GM19043 (cell line): Measurements from ENCODE around the gene RAC3.
"Not testable (repeated sequence)": the region's sequence is repeated elsewhere in the genome, so short reads cannot be mapped to it uniquely, and the experiment has no call there.

ENCODE experiments used
- ATAC-seq: cut with Tn5 transposase; IDR thresholded peaks from one replicate; pipeline ENCODE4 v1.9.1; 2021; ENCODE audit warnings: low read depth; ENCODE audit not compliant: unreplicated experiment

Gene RAC3

DNA sequence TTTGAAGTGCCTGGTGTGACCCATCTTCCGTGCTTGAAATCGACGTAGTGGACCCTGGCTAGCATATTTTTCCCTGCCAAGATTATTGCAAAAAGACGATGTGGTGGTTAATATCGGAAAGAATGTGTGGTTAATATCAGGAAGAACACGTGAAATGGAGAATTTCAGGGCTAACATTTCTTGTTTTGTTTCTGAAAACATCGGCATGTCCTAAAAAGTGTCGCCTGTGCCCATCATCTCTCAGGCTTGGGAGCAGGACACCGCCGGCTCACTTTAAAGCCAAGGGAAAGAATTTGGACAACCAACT, 6.4 kb downstream of the RAC3 start:
- ATAC-seq, result no peak

DNA sequence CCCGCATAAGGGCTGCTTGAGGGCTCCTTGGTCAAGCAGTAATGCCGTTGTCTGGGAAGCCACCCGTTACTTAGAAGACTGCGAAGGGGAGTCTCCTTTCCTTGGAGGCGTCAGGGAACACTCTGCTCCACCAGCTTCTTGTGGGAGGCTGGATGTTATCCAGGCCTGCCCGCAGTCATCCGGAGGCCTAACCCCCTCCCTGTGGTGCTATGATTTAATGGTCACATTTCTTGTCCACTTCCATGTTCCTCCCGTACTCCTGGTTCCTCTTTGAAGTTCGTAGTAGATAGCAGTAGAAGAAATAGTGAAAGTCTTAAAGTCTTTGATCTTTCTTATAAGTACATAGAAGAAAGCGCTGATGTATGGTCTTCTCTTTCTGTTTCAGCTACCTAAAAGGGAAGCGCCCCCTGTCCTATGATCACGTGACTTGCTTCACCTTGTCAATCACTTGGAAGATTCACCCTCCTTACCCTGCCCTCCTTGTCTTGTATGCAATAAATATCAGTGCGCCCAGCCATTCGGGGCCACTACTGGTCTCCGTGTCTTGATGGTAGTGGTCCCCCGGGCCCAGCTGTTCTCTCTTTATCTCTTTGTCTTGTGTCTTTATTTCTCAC, 7.4 kb downstream of the RAC3 start:
- ATAC-seq, result not testable (repeated sequence)

DNA sequence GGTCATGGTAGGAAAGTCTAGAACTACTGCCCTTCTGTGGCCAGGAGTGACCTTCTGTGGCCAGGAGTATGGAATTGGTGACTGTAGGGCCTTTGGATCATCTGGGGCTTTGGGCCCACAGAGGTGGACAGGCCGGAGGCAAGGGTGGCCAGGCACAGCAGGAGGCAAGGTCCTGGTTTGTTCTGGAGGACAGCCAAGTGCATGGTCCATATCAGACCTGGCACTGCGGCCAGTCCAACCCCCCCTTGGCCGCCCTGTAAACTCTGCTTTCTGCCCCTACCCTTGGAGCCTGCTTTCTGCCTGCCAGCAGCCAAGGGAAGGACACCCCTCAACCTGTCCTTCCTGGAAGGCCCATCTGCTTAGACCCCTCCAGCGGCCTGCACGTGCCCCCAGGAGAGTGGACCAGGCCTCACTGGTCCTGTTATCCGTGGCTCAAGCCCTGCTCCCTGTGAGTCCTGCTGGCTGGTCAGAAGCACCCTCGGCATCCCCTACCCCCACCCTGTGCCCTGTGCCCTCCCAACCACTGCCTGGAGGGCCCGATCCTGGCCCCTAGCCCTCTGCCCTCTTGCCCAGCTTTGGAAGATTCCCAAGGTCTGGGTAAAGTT, 8.3 kb downstream of the RAC3 start:
- ATAC-seq, result no peak

DNA sequence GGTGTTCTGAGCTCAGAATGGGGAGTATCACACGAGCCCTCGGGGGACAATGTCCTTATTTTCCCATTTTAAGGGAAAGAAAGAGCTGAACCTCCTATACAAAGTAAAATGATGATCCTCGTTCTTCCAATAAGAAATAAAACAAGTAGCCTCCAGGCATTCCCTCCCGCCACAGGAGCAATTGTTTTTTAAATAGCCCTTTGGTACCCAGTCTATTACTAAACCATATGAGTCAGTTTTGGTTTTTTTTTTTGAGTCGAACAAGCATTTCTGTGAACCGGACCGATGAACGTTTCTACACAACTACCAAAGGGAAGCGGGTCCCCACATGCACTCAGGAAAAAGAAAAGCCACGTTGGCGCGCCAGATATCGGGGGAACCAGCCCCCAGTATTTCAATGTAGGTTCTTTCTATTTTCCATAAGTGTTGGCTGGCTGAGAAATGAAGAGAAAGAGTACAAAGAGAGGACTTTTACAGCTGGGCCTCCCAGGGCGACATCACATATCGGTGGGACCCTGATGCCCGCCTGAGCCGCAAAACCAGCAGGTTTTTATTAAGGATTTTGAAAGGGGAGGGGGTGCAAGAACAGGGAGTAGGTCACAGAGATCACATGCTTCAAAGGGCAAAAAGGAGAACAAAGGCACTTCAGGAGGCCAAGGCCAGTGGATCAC, 9.8 kb downstream of the RAC3 start:
- no peak for ATAC-seq

DNA sequence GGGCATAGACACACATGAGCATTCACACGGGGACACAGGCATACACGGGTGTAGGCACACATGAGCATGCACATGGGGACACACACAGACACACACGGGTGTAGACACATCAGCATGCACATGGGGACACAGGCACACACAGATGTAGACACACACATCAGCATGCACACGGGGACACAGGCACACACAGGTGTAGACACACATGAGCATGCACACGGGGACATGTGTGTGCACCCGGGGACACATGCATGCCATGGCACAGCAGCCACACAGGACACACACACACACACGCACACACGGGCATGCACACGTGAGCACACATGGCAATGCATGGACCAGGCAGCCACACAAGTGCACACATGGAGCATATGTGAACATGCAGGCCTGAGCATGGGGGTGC, 11.2 kb downstream of the RAC3 start:
- no peak for ATAC-seq

DNA sequence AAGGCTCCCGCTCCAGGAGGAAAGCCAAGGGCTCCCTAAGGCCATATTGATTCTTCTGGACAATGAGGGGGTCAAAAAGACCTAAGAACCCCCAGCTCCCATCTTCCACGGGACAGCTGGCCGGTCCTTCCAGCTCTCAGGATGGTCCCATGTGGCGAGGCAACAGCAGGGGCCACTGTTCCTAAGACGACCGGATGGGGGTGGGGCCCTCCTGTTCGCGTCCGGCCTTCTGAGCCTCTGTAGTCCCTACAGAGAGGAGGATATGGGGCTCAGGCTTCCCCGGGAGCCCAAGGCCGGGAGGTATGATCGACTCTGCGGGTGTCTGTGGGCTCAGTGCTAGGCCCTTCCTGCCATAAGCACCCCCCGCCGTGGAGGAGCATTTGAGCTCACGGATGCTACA, 12.0 kb downstream of the RAC3 start:
- no peak for ATAC-seq

DNA sequence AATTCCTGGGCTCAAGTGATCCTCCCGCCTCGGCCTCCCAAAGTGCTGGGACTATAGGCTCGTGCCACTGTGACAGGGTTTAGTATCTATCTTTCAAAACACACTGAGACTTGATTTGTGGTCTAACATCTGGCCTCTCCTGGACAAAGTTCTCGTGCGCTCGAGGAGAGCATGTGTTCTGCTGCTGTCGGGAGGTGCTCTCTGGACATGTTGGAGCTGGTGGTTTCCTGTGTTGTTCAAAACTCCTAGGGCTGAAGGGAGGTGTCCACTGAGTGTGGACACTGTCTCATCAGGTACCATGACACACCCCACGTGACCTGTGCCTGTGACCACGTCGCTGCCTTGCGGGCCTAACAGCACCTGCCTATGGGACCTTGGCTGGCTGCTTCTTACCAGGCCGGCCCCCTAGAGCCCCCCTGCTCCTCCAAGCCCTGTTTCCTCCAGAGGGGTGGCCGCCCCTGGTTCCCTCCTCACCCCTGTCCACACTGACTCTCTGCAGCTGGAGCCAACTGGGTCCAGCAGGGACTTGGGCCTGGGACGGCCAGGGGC, 14.5 kb downstream of the RAC3 start:
- no peak for ATAC-seq

DNA sequence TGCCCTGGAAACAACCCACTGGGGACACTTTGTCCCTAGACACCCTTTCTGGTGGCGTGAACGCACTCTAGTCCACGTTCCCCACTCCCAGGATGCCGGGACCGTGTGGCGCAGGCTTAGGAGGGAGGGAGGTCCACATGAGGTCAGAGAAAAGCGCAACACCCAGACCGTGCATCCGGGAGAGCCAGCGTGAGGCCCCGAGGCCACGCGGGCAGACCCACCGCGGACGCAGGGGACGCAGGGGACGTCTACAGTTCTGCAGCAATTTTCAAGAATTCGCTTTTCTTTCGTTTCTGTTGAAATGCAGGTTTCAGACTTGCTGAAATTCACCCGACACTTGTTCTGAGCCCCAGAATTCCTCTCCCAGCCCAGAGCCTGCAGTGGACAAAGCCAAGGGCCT, 15.4 kb downstream of the RAC3 start:
- ATAC-seq, result no peak

DNA sequence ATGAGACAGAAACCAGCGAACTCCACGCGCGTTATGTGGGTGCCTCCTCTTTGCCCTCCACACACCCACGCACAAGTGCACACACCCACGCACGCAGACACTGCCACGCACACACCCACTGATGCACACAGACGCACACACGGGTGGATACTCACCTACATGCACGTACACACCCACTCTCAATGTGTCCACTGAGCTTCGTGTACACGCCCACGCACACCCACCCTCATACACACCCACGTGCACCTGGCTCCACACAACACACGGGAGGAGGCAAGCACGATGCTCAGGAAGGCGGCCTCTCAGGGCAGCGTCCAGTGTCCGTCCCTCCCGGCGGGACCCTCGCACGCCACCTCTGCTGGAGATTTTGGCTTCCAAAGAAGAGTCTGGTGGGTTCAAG, 15.9 kb downstream of the RAC3 start:
- no peak for ATAC-seq

DNA sequence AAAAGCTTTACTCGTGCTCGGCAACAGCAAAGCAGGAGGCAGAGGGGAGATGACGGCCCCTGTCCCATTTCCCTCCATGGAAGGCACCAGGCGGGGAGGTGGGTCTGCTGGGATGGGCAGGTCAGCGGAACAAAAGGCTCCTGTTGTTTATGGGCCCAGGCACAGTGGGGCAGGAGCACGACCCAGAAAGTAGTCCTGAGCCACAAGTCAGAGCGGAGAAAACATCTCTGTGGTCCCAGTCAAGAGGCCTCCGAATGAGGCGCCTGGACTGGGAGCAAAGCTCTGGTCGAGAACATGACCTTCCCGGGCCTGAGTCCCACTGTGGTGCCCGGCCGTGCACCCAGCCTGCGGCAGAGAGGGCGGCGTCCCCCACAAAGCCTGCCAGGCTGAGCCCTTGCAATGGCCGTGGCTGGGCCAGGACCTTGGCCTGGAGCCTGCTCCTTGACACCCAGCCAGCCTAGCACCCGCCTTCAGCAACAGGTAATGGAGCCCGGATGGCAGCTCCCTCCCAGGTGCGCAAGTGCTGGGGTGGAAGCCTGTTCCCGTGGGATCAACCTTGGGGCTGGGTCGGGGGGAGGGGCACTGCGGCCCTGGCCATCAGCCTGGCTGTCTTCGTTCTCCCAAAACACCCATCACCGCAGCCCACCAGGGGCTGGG, 16.6 kb downstream of the RAC3 start:
- no peak for ATAC-seq

DNA sequence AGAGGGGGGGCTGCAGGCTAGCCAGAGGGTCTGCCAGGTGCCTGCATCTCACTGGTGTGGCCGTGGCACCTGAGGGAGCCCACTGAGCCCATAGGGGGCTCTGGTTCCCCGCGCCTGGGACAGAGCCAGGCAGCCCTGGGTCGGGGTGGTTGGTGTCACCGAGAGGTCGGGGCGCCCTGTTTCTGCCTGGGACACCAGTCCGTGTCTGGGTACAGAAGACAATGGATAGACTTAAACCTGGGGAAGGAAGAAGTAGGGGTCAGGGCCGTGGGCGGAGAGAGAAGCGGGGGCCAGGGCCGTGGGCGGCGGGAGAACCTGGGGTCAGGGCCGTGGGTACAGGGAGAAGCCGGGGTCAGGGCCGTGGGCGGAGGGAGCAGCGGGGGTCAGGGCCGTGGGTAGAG, 17.1 kb downstream of the RAC3 start:
- ATAC-seq, result no peak

DNA sequence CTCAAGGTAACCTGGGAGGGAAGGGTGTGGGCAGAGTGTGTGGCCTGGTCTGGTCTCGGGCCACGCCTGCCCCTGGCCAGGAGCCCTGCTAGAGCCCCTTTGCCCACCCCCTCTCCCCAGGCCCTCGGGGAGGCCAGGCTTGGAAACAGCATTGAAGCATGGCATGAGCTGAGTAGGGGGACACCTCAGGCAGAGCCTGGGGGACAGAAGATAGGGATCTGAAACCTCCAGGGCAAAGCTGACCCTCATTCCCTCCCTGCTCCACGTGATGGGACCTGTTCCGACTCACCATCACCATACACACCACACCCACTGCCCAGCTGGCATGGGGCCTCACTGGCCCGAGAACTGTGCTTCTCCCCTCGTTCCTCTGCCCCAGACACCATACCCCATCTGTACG, 17.6 kb downstream of the RAC3 start:
- ATAC-seq, result no peak

DNA sequence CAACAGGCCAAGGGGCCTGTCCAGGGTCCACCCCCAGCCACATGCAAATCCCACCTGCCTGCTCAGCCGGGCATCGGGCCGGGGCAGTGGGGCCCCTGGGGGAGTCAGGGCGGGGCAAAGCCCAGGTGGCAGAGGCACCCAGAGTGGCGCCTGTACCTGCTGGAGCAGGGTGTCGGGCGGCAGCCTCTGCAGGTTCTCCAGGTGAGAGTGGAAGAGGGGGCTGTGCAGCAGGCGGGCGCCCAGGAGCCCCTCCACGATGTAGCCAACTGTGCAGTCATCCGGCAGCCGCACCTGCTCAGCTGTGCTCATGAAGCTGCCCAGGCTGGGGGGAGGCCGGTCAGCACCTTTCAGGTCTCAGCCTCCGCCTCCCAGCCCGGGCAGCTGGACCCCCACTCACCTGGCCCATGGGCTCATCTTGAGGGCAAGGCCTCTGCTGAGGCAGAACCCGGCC, 18.1 kb downstream of the RAC3 start:
- no peak for ATAC-seq

DNA sequence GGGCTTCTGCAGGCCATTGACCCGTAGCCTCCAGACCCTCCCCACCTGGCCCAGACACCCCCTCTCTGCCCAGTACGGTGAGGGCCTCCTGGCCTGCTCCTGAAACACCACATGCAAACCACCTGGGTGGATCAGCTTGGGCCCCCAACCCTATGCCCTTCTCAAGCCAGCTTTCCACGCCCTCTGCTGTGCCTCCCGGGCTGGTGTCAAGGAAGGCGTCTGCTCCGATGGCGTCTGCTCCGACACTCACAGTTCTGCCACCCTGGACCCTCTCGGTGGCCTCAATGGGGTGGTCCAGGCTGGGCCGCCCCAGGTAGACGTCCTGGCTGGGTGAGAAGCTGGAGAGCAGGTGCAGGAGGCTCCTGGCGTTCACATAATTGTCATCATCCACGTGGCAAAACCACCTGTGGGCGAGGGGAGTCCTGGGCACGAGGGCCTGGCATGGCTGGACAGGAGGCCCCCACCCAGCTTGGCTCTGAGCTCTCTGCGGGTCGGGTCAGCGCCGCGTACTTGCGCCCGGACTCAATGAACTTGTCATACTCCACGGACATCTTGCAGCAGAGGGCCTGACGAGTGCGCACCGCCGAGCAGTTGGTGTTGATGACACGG, 18.8 kb downstream of the RAC3 start:
- ATAC-seq, result no peak

DNA sequence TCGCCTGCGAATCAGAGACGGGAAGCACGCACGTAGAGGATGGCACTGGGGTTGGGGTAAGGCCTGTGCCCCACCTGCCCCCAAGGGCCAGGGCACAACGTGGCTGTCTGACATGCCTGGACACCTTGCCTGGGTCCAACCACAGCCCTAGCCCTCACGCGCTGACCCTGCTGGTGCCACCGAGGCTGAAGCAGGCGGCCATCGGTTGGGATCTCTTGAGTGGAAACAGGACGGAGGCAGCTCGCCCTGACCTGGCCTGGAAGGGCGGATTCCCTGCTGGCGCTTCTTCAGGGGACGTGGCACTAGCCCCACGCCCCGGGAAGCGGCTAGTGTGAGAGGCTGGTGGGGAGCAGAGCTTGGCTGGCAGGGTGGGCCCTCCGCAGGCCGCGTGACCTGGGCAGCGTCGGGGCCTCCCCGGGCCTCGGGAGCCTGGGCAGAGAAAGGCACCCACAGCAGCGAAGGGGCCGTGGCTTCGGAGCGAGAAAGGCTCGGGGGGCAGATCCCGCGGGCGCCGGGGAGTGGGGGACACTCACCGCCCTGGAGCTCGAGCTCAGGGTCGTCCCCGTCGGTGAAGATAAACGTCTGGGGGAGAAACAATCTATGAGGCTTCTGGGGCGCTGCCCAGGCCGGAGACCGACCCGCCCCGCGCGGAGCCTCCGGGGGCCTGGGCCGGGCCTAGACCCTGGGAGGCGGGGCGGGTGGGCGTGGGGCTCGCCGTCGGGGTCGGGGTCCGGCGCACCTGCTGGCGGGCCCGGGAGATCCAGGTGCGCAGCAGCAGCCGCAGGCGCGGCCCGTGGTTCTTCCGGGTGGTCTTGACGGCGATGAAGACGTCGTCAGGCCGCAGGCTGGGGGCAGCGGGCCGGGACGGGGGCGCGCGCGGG, 19.5 kb downstream of the RAC3 start:
- ATAC-seq, result no peak

DNA sequence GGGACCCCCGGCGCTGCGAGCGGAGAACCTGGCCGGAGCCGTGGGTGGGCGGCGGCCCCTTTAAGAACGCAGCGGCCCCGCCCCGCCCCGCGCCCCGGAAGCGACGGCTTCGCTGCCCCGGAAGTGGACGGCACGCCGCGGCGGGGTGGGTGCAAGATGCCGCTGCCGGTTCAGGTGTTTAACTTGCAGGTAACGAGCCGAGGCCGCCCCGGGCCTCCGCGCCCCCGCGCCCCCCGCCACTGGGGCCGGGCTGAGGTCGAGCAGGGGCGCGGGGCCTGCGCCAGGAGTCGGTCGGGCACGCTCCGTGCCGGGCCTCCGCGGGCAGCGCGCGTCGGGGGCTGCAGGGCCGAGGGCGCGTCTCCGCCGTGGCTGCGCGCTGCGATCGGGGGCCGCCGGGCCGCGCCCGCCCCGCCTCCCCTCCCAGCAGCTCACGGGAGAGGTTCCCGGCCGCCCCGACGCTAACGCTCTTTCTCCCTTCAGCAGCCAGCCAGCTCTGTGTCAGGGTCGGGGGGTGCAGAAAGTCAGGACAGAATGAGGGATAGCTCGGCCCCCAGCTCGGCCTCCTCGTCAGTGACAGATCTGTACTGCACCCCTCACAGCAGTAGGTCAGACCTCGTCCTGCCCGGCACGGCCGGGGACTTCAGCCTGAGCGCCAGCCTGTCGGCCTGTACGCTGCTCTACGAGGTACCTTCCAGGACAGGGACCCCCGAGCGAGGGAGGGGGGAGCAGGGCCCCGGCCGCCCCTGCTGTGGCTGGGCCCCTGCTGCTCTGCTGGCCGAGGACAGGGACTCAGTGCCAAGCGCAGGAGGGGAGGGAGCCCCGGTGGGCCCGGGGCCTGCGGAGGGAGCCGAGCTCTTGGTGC, 20.5 kb downstream of the RAC3 start, which contains the start of the genes GPS1 and RFNG:
TSS of gene GPS1 (plus strand) at position 123 of the 862 bp plus-strand sequence. CDS start at position 157, 34 bp downstream.
TSS of gene RFNG (minus strand) at position 36 of the 862 bp plus-strand sequence. CDS start 45 bp downstream, outside the sequence.
- no peak for ATAC-seq

DNA sequence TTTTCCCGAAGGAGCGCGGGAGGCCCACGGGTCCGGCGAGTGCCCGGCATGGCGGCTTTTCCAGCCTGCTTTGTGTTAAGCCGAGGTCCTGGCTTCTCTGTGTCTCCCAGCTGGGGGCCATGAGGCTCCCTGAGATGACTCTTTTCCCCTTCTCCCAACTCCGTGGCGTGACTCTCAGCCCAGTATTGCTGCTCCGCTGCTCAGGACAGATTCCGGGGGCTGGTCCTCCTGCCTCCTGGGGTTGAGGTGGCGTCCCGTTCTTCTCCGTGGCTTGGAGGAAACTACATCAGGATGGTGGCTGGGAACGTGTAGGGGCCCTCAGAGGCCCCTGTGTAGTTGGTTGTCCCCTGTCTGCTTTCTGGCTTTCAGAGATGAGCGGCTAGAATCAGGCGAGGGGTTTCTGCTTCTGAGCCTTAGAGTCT, 21.2 kb downstream of the RAC3 start:
- no peak for ATAC-seq

DNA sequence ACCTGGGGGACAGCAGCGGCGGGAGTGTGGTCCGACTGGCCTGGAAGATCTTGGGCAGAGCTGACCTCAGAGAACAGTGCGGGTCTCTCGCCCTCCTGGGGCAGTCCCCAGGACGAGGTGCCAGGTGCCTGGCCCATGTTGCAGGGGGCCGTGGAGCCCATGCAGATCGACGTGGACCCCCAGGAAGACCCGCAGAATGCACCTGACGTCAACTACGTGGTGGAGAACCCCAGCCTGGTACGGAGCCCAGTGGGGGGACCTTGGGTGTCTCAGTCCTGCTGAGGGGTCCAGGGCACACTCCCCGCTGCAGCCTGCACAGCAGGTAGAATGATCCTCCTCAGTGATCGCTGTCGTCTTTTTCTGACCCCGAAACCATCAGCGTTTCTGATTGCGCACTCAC, 21.7 kb downstream of the RAC3 start:
- ATAC-seq, result no peak
